GM19099 (cell line): Measurements from ENCODE around the gene ST6GALNAC1.

Experiments
- POLR2A ChIP-seq: IDR thresholded peaks from 3 replicates; pipeline ENCODE4 v1.6.1; 2011; ENCODE audit warnings: low read depth; ENCODE audit not compliant: insufficient read length; ENCODE audit errors: extremely low read depth

Gene ST6GALNAC1

DNA sequence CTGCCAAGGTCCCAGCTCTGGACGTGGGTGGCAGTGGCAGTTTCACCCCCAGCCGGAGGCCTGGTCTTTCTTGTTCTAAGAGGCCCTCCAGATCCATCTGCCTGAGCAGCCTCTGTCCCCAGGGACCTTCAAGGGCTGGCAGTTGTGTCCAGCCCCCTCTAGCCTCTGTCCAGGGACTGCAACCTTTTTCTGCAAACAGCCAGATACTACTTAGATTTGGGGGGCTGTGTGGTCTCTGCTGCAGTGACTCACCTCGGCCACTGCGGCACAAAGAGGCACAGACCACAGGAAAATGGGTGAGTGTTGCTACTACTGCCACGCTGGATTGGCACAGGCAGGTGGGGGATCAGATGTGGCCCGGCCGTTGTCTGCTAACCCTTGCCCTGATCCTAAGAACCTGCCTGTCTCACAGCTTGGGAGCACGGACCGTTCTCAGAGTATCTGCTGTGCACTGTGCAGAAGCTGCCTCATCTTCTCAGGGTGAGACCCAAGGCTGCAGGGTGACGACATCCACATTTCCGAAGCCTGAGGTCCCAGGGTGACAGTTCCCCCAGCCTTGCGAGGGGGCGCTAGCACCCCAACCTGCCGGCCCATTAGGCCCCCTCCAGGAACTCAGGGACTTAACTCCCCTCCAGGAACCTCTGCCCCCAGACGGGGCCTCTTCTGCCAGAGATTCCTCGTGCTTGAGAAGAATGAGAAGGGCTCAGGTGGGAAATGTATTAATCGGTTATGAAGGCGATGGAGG, 39.6 kb upstream of the ST6GALNAC1 start:
- no peak for TF ChIP-seq POLR2A

DNA sequence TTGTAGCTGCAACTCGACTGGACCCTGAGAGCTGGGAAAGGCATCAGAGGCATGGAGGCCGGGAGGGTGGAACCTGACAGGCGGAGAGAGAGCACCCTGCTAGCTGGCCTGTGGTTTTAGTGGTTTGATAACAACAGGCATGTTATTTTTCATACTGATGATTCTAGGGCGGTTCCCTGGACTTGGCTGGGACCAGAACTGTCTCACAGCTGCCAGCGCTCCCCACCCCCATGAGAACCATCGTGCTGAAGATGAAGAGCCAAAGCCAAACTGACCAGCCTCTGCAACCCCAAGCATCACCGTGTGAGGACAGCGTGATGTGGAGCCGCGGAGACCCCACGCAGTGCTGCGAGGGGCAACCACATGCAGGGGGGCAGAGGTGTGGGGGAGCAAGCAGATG, 38.7 kb upstream of the ST6GALNAC1 start:
- no peak for TF ChIP-seq POLR2A

DNA sequence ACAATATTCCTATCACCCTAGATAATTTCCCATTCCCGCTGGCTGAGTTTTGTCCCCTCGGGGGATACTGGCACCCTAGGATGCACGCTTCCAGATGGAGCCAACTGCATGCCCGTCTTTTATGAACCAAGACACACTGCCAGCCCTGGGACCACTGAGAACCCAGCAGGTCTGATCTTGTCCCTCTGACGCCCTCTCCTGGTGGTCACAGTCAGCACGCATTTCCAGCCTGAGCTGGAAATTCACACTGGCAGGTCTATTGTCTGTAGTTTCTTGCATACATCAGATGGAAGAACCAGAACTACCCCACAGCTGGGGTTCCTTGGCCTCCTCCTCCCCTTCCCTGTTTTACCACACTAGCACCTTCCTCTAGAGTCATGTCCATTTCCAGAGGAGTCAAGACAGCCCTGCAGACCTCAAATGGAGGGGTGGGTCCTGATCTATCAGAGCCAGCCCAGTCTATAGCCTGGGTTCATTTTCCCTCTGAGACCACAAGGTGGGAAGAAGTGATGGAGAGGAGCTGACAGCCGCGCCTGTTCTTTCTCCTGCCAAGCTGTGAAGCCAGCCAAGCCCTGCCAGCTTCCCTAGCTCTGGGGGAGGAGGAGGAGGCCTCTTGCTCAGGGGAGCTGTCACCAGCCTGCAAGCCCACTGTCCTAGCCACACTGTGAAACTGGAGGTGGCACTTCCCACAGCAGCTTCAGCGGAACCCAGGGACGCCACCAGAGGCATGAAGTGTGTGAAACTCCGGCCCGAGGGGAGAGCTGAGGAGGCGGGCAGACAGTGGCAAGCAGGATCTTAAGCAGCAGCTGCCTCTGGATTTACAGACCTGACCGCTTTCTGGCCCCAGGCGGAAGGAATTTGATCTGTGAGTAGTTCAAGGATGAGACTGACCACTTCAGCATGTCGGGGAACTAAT, 37.9 kb upstream of the ST6GALNAC1 start:
- TF ChIP-seq POLR2A: no peak

DNA sequence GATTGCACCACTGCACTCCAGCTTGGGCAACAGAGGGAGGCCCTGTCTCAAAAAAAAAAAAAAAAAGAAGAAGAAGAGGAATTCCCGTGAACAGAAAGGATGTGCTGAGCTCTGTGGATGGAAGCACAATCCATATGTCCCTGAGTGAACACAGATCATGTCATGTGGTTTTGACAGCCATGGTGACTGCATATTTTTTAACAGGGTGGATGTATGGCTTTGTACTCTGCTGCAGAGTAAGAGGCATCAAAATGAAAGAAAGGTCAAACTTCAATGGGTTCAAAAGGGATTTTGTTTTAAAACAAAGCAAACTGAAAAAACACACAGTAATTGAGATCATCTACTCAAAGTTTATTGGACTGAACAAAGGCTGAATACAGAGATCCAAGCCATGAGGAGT, 35.7 kb upstream of the ST6GALNAC1 start:
- no peak for TF ChIP-seq POLR2A

DNA sequence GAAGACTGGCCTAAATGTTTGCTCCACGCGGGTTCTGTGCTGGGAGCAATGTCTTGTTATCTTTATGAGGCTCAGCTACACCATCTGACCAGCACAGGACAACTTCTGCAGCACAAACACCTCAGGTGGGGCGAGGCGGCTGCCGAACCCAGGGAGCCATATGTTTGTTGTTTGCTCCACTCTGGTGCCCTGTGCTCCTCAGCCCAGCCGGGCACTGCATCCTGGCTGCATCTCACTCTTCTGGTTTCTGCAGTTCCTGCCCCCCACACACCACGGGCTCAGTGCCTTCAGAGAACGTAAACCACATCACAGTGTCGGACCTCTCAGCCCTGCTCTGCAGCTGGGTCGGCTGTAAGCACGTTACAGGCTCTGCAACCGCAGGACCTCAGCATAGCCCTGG, 34.8 kb upstream of the ST6GALNAC1 start:
- TF ChIP-seq POLR2A: no peak

DNA sequence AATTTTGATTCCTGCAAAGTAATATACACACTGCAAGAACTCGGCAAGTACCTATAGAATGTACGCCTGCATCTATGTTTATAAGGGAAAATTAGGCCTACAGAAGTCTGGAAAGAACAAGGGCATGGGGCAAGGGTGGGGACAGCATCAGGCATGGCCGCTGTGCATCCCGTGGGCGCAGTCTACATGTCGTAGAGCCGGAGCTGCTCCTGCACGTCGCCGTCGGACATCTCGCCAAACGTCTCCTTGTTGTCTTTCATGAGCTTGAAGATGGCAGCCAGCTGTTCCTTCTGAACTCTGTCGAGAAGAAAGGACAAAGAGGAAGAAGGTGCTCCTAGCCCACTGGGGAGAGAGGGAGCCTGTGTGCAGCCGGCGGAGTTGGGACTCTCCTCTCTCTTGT, 33.8 kb upstream of the ST6GALNAC1 start:
- TF ChIP-seq POLR2A: no peak

DNA sequence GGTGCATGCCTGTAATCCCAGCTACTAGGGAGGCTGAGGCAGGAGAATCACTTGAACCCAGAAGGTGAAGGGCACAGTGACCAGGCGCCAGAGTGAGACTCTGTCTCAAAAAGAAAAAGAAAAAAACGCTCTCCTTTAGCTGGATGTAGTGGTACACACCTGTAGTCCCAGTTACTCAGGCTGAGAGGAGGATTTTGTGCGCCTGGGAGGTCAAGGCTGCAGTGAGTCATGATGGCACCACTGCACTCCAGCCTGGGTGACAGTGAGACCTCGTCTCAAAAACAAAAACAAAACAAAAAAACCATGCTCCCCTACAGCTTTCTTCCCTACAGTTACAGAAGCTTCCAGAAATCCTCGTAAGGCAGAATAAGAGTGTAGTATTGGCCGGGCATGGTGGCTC, 33.1 kb upstream of the ST6GALNAC1 start:
- no peak for TF ChIP-seq POLR2A

DNA sequence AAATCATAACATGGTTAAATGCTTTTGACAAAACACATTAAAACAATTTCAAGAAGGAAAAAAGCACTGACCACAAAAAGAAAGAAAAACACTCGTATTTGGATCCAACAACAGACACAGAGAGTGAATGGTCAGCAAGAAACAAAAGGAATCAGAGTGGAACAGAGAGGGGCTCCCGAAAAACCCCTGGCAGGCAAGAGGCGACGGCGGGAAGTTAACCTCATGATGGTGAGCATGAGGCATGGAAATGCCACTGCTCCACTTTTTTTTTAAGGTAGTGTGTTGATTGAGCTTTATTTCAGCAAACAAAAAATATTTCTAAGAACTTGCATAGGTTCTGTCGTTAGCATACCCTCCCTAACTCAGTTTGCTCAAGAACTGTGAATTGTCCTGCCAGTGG, 32.1 kb upstream of the ST6GALNAC1 start:
- TF ChIP-seq POLR2A: no peak

DNA sequence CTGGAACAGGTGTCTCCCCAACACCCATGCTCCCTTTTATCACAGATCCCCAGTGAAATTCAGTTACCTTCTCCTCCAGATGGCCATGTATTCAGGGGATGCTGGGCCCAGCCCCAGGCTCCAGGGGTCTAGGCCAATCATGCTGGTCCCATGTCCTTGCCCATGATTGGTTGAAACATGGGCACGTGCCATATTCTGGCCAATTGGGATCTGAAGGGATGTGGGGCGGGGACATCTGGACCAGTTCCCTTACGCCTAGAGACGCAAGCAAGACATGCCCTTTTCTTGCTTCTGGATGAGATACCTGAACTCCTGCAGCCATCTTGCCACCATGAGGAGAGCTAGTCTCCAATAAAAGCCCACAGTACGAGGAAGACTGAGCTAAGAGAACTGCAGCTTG, 31.0 kb upstream of the ST6GALNAC1 start:
- TF ChIP-seq POLR2A: no peak

DNA sequence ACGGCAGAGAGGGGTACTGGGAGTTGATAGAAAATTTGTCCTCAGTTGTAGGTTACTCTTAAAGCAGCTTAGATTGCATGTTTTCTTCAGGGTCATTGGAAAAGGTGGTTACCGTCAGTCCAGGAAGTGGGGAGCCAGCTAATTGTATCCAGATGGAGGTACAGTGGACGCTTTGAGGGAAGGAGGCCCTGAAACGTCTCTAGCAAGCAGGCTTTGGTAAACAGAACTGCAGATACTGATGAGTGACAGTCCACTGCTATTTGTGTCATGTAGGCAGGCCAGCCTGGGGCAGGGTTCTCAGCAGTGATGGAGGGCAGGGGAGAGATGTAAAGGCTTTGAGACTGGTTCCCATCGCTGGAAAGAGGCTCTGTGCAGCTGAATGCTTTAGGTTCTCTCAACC, 30.2 kb upstream of the ST6GALNAC1 start:
- TF ChIP-seq POLR2A: no peak

DNA sequence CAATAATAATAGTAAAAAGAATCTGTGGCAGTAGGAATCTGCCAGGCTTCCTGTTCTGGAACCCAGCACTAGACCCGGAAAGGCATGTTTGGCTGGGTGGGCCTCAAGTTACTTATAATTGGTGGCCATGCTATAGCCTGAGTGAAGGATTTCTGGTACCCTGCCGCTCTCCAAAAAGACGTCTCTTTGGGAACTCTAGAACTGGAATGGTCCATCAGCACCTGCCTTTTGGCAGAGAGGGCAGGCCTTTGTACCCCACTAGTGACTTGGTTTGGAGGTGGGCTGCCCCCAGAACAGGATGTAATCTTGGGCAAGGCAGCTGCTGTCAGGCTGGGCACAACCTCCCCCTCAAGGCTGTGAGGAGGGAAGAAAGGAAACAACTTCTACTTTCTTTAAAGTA, 29.3 kb upstream of the ST6GALNAC1 start:
- TF ChIP-seq POLR2A: no peak

DNA sequence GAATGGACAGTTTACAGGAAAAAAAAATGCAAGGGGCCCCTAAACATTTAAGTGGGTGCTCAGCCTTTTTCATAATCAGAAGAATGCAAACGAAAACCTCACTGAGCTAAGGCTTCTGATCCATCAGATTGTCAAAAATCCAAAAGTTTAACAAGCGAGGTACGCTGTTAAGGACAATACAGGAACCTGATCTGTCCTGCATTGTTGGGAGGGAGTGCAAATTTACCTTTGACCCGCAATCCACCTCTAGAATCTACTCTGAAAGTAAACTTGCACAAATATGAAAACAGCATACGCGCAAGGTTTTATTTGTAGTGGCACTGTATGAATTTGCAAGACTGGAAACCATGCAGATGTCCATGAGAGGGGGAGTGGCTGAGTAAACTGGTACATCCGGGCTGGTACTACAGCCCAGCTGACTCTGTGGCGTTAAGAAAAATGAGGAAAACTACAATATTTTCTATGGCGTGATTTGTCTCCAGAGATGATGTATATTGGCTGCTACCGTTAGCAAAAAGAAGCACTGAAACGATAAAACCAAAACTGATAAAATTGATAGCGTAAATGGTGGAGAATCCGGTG, 28.8 kb upstream of the ST6GALNAC1 start:
- no peak for TF ChIP-seq POLR2A

DNA sequence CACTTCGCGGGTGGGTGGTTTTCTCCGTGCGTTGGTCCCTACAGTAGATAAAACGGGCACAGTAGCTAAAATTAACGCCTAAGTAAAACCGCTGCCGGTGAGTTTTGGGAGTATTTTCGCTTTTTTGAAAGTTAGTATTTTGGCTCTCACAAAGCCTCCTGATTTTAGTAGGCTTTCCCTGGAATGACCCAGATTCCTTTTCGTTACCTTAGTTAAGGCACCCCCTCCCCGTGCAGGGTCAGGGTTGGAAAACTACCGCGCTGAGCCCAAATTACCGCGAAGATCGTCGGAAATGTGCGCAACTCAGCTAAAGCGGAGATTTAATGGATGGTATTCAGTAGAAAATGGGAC, 28.3 kb upstream of the ST6GALNAC1 start:
- peak; percentile 76 for TF ChIP-seq POLR2A

DNA sequence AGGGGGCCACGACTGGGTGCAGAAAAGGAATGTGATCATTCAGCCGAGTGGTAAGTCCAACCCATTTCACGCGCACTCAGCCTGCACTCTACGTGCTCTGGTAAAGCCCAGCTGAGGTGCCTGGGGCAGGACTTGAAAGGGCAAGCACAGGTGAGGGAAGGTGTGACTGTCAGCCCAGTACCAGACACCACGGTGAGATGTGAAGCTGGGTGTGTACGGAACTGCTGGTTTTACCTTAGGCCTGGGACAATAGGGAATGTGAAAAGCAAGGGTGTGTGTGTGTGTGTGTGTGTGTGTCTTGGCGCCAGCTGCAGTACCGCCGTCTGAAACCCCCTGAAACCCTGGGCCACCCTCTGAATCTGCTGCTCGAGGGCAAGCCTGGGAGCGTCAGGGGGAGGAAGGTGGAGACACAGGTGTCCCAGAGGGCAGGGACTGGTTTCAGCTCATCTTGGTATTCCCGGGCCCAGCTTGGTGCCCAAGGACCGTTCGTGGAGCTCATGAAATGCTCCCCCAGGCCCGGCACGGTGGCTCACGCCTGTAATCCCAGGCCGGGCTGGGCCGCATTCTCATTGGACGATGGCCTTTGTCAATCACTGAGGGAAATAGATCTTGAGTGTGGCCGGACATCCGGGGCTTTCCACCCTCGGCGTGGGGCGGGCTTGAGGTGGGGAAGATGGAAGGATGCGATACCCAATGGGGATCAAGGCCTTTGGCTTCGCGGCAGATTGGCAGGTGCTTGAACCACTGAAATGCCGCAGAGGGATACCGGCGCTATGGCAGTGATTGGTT, 27.8 kb upstream of the ST6GALNAC1 start:
- peak; percentile 60 for TF ChIP-seq POLR2A

DNA sequence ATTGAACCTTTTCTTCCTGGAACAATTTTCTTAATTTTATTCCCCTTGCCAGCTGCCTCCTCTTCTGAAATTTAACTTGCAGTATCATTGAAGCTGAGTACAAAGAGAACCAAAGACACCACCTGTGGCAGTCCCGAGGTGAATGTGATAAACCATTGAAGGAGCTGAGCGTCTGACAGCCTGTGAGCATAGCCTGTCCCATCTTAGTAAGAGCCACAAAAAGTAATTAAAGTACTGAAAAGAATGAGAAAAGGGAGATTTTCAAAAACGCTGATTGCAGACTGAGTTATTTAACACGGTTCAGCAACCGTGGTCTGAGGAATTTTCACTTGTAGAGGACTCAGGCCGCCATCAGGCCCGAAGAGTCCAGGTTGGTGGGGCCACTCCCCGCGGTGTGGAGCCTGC, 27.2 kb upstream of the ST6GALNAC1 start:
- TF ChIP-seq POLR2A: no peak
